Heart right ventricle (tissue), 16 donors: ENCODE data around the gene DYNC1I2. TPM values are rescaled to one million over a fixed set of nuclear protein-coding genes. Genes with fewer than 3 reads are reported as not detected.
A peak's percentile ranks its signal among the peaks of the same experiment; 100 is the strongest.
"Not testable (repeated sequence)": the region's sequence is repeated elsewhere in the genome, so short reads cannot be mapped to it uniquely, and the experiment has no call there.

Source experiments
- ATAC-seq, 8 donors: fragments of 200-7000 bp; cut with Tn5 transposase; one replicate each; pipeline ENCODE4 v1.9.1; 2020; ENCODE audit warnings: mild to moderate bottlenecking in 8 of 8, moderate library complexity in 8 of 8, moderate number of reproducible peaks in 1 of 8
- DNase-seq, 2 donors: peaks; one replicate each; pipeline ENCODE4 v3.0.0-alpha.2; 2020
- H3K27ac ChIP-seq, 10 donors: fragments of 200-600 bp; sonication (generic) in 2 of 10; one replicate each; pipeline versions ENCODE4 v1.5.0 to v1.8.0; 2020 to 2022; ENCODE audit warnings: mild to moderate bottlenecking in 3 of 10
- H3K27me3 ChIP-seq, 7 donors: fragments of 200-600 bp; one replicate each; pipeline ENCODE4 v1.8.0; 2021 to 2022; ENCODE audit warnings: mild to moderate bottlenecking in 2 of 7
- H3K36me3 ChIP-seq, 9 donors: fragments of 200-600 bp; sonication (generic) in 1 of 9; one replicate each; pipeline versions ENCODE4 v1.5.0 to v1.8.0; 2020 to 2022; ENCODE audit warnings: mild to moderate bottlenecking in 2 of 9
- H3K4me1 ChIP-seq, 9 donors: fragments of 200-600 bp; sonication (generic) in 1 of 9; one replicate each; pipeline versions ENCODE4 v1.5.0 to v1.8.0; 2020 to 2022; ENCODE audit warnings: mild to moderate bottlenecking in 4 of 9
- H3K4me3 ChIP-seq, 10 donors: fragments of 200-600 bp; sonication (generic) in 2 of 10; one replicate each; pipeline versions ENCODE4 v1.5.0 to v1.8.0; 2020 to 2022; ENCODE audit warnings: mild to moderate bottlenecking in 7 of 10, moderate library complexity in 2 of 10
- H3K9me3 ChIP-seq, 11 donors: fragments of 200-600 bp in 10 of 11; sonication (generic) in 2 of 11; one replicate each; pipeline versions ENCODE4 v1.5.0 to v1.8.0; 2013 to 2022; ENCODE audit warnings: mild to moderate bottlenecking in 2 of 11, control low read depth in 1 of 11, moderate library complexity in 1 of 11
- WGBS, 2 donors: extraction: QIAGEN DNeasy Blood & Tissue Kit; methylation state at CpG; one replicate each; pipeline ENCODE4 v1.1.7; 2013; ENCODE audit warnings: inconsistent platforms in 1 of 2; 5-methylcytosine and 5-hydroxymethylcytosine counted together
- intact Hi-C, 10 donors: fragments of 100-400 bp; cut with DNase I; formaldehyde crosslinking; loops; one replicate each; pipeline versions ENCODE4 v1.11.1 to v1.14.2; 2022
- polyA plus RNA-seq, 2 donors: library from polyadenylated mRNA; stranded (reverse); fragments of 200-250 nt; gene quantifications; one replicate each; pipeline ENCODE4 v1.2.3, GENCODE V29; 2013
- total RNA-seq, 10 donors: library from RNA; stranded (reverse); fragmentation: NEBNext Ultra II Directional in 3 of 10; extraction: Animal tissue kit (Norgen Biotek cat#: 25700) in 3 of 10; gene quantifications; one replicate each; pipeline versions ENCODE4 v1.2.1 to v1.2.4, GENCODE V29; 2021 to 2023
- TF ChIP-seq, protein P1 (sequence below), 9 donors: fragments of 200-600 bp; sonication (generic) in 2 of 9; IDR thresholded peaks; one replicate each; pipeline versions ENCODE4 v1.5.0 to v1.8.0; 2021 to 2022; ENCODE audit warnings: antibody characterized with exemption in 9 of 9, mild to moderate bottlenecking in 5 of 9, moderate library complexity in 1 of 9
- donor health status: Arrhythmogenic right ventricular cardiomyopathy.
- donor health status: ischemic (EF 13 %, LVEDD 7.1; RV severe dilation, severe dysfunction).
- donor health status: healthy with polysubstance abuse.
- donor health status: DM: no; HTN: yes; CAD: no.
- donor health status: DM: no; HTN: no; CAD: no.
- donor health status: ischemic (EF 25% LVEDD 6.9; RV normal size, moderate dysfunction).
- donor health status: ischemic (EF 25% LVEDD 5.7; RV mildly dilated, moderate dysfunction).
- donor health status: healthy.
- donor health status: DM: yes; HTN: yes; CAD: no.
- donor health status: Ischemic cardiomyopathy.
- donor health status: ischemic (EF 35%, LVEDD 5.7; RV mildly dilated, moderate dysfunction).
- donor health status: nonischemic (EF 11% LVEDD 7.7; RV severe dilation, severe dysfunction).
- donor health status: DM: yes; HTN: yes; CAD: no.
- donor health status: PGD.
- donor health status: ischemic (EF 29% LVEDD 5.4; RV normal size, mild dysfunction).
- donor health status: nonischemic (EF 23%, LVEDD 6.1; RV moderate dilation, normal function).

Gene DYNC1I2
- total and polyA plus RNA-seq, 12 donors: 63.3 to 81.4 (median 74.8) TPM

DNA sequence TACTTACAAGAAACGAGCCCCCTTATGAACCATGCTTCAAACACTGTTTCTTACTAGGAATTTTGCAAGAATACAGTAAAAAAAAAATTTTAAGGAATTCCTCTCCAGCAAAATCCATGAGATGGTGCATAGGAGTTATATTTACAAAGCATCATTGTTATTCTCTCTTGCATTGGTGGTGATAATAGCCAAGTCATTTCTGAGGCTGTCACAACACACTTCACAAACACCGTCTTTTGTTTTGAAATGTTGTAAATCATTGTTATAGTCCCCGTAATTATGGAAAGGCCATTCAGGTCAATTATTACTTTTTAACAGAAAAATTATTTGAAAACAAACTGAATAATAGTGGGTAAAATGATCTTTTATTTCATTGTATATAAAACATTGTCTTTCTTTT, 60.1 kb downstream of the DYNC1I2 start:
- WGBS, 2 donors: 95 to 96% methylated on average over 3 of the region's 3 CpGs
- Histone ChIP-seq H3K4me3 (no peak overlapping the region), H3K9me3 (no peaks in the 10 kb centered on the region), H3K36me3 (peaks cover 0 to 98% (median 65%) of the 10 kb centered on the region in 9 donors), H3K27me3 (no peaks in the 10 kb centered on the region), H3K4me1 (no peaks in the 10 kb centered on the region), H3K27ac (no peak overlapping the region)
- TF ChIP-seq, protein P1, sequence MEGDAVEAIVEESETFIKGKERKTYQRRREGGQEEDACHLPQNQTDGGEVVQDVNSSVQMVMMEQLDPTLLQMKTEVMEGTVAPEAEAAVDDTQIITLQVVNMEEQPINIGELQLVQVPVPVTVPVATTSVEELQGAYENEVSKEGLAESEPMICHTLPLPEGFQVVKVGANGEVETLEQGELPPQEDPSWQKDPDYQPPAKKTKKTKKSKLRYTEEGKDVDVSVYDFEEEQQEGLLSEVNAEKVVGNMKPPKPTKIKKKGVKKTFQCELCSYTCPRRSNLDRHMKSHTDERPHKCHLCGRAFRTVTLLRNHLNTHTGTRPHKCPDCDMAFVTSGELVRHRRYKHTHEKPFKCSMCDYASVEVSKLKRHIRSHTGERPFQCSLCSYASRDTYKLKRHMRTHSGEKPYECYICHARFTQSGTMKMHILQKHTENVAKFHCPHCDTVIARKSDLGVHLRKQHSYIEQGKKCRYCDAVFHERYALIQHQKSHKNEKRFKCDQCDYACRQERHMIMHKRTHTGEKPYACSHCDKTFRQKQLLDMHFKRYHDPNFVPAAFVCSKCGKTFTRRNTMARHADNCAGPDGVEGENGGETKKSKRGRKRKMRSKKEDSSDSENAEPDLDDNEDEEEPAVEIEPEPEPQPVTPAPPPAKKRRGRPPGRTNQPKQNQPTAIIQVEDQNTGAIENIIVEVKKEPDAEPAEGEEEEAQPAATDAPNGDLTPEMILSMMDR (IDR thresholded peaks at IDR 0.05): no peak
- DNase-seq (no peak), ATAC-seq (no peak)
- intact Hi-C loops: no loop called here

- H3K36me3 ChIP-seq: peaks cover 0 to 87% (median 39%) of the 10 kb centered on the region in 9 donors
- peaks cover 0 to 17% (median 0%) of the 10 kb centered on the region in 11 donors for H3K9me3 ChIP-seq
- H3K27me3 ChIP-seq: no peaks in the 10 kb centered on the region
- DNase-seq (no peak), ATAC-seq (no peak)
- TF ChIP-seq, protein P1 (IDR thresholded peaks at IDR 0.05): no peak
- H3K4me3 ChIP-seq: no peak overlapping the region
- intact Hi-C loops: no loop called here
- WGBS, 2 donors: 96 to 100% methylated on average over 1 of the region's 1 CpG
- H3K27ac ChIP-seq: no peak overlapping the region
- H3K4me1 ChIP-seq: no peaks in the 10 kb centered on the region
Measured at GRCh38 chr2:171754254-171754939, 67.1 kb downstream of the DYNC1I2 start.

DNA sequence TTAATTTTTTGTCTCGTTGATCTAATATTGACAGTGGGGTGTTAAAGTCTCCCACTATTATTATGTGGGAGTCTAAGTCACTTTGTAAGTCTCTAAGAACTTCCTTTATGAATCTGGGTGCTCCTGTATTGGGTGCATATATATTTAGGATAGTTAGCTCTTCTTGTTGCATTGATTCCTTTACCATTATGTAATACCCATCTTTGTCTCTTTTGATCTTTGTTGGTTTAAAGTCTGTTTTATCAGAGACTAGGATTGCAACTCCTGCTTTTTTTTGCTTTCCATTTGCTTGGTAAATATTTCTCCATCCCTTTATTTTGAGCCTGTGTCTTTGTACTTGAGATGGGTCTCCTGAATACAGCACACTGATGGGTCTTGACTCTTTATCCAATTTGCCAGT, 71.5 kb downstream of the DYNC1I2 start:
- peaks cover 0 to 17% (median 0%) of the 10 kb centered on the region in 11 donors for H3K9me3 ChIP-seq
- intact Hi-C loops, DNase-seq, ATAC-seq, H3K4me1 ChIP-seq, H3K27me3 ChIP-seq, H3K4me3 ChIP-seq, H3K27ac ChIP-seq: not testable (repeated sequence)
- peaks cover 0 to 78% (median 18%) of the 10 kb centered on the region in 9 donors for H3K36me3 ChIP-seq
- 100% methylated on average over 1 of the region's 1 CpG for WGBS, 2 donors

GRCh38 chr2:171761176-171761575, 73.9 kb downstream of the DYNC1I2 start:
- DNase-seq, intact Hi-C loops, H3K4me1 ChIP-seq, H3K27ac ChIP-seq, H3K4me3 ChIP-seq, H3K9me3 ChIP-seq, ATAC-seq, H3K27me3 ChIP-seq: not testable (repeated sequence)
- peaks cover 0 to 57% (median 18%) of the 10 kb centered on the region in 9 donors for H3K36me3 ChIP-seq
- WGBS, 2 donors: 94 to 98% methylated on average over 4 of the region's 4 CpGs

DNA sequence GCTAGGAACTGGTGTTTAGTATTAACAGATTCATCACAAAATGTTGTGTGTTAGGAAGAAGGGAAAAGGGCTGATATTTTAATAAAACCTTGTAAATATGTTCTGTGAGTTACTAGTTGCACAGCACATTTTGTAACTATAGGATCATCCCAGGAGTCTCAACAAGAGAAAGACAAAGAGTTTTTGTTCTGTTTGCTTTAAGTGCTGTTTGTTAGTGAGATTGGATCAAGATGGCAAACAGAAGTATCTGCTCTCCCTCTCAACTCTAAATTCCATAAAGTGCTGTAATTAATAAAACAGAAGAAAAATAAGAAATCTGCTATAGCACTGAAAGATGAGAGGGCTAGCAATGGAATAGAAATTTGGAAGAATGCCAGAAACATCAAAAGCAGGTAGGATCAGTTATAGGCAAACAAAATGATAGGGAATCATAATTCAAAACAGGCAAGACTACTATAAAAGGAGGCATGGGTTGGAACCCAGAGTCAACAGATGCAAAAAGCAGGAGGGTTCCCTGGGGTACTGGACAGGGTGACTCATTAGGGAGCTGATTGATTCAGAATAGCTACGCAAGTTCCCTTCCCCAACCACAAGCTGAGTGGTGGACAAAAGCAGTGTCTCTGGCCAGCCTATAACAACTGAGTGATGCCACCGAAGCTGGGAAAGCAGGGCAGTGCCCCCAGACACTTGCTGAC, 75.8 kb downstream of the DYNC1I2 start:
- Histone ChIP-seq H3K27me3 (no peaks in the 10 kb centered on the region), H3K27ac (no peak overlapping the region), H3K36me3 (peaks cover 0 to 63% (median 18%) of the 10 kb centered on the region in 9 donors), H3K4me3 (no peak overlapping the region), H3K9me3 (peaks cover 0 to 3% (median 0%) of the 10 kb centered on the region in 11 donors), H3K4me1 (no peaks in the 10 kb centered on the region)
- peak in 2 of 8 donors; percentile 4 to 41 for ATAC-seq
- 94 to 95% methylated on average over 2 of the region's 2 CpGs for WGBS, 2 donors
- TF ChIP-seq, protein P1 (IDR thresholded peaks at IDR 0.05): no peak
- DNase-seq: no peak
- intact Hi-C loops: no loop called here
